ENCODE data around the gene DNAJB12.
"Not testable (repeated sequence)": the region's sequence is repeated elsewhere in the genome, so short reads cannot be mapped to it uniquely, and the experiment has no call there.

Gene DNAJB12

GRCh38 chr10:72354356-72355213 is at the start of gene DNAJB12:
DNAJB12 (minus strand) TSS chr10:72354919; CDS start chr10:72354897, 22 bp downstream.
- DNase-seq, result peak; percentile 97

GRCh38 chr10:72395581-72395980 is 40.9 kb upstream of the DNAJB12 start:
- DNase-seq, result peak; percentile 10

GRCh38 chr10:72392571-72392970 is 37.9 kb upstream of the DNAJB12 start:
- DNase-seq, result no peak

DNA sequence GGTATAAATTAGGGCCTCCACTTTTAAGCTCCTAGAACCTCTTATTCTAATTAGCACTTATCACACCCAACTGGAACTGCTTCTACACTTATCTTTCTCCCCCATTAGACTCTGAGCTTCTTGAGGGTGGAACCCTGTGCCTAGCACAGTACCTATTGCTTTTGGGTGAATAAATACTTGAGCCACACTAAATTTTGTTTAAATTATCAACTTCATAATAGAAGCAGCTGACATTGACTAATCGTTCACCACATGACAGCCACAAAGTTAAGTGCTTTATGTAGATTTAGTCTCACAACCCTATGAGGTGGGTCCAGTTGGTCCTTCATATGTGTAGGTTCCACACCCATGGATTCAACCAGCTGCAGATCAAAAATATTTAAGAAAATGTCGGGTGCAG is 36.0 kb upstream of the DNAJB12 start:
- no peak for DNase-seq

GRCh38 chr10:72389716-72390115 is 35.0 kb upstream of the DNAJB12 start:
- DNase-seq, result no peak

DNA sequence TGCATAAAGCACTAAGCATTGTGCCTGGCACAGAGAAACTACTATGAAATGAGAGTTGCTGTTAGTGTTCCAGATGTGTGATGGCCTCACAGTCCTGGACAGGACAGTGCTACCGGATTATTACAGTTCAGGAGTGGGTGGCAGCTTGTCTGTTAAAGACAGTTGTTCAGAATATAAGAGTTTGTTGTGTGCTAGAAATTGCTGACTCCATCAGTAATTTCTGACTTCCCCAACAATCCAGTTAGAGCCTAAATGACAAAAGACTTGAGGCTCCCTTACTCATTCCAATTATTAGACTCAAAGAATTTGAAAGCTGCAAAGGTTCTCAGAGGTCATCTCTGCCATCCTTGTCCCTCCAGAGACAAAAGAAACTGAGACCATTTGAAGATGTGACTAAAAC is 34.3 kb upstream of the DNAJB12 start:
- no peak for DNase-seq

DNA sequence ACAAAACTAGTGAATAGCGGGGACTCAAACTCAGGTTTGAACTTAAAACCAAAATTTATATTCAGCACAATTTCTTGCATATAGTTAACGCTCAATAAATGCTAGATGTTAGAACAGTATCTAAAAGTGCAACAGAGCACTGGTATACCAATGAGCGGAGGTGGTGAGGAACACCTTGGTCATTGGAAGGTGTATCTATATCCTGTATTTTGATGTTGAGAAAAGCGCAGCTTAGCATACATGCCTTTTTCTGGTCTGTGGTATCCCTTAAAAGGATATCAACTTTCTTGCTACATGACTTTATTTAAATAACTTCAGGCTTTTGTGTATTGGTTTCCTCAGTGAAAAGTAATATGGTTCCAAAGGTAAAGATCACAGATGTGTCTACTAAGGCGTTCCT is 33.3 kb upstream of the DNAJB12 start:
- no peak for DNase-seq

- DNase-seq, result no peak
Measured at GRCh38 chr10:72386916-72387586, 32.3 kb upstream of the DNAJB12 start.

DNA sequence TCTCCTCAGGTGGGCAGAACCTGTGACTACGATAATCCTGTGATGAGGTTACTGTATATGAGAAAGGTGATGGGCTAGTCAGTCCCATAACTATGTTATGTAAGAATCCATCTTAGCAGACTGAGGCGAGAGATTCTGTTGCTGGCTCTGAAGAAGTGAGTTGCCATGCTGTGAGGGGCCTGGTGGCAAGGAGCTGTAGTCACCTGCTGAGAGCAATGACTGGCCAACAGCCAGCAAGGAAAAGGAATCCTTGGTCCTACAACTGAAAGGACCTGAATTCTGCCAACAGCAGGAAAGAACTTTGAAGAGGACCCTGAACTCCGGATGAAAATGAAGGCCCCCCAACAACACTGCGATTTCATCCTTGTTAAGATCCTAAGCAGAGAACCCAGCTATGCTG is 31.0 kb upstream of the DNAJB12 start:
- DNase-seq, result no peak

GRCh38 chr10:72384982-72385381 is 30.3 kb upstream of the DNAJB12 start:
- DNase-seq, result not testable (repeated sequence)

- DNase-seq, result no peak
Measured at GRCh38 chr10:72379776-72380175, 25.1 kb upstream of the DNAJB12 start.

DNA sequence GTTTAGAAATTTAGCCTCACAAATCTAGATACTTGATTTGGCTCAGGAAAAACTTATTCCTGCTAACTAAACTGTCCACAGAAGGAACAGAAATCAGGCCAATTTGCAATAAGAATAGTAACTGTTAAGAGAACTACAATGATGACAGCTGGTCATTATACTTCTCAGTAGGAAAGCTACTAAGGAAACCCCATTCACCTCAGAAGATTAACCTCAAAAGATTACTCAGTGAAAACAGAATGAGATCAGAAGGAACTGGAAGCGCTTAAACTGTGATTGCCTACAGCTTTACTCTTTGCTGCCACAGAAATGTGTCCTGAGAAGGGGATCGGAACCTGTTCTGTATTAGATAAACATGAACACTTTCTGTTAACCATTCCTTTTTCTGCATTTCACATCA is 24.3 kb upstream of the DNAJB12 start:
- DNase-seq, result peak; percentile 63

DNA sequence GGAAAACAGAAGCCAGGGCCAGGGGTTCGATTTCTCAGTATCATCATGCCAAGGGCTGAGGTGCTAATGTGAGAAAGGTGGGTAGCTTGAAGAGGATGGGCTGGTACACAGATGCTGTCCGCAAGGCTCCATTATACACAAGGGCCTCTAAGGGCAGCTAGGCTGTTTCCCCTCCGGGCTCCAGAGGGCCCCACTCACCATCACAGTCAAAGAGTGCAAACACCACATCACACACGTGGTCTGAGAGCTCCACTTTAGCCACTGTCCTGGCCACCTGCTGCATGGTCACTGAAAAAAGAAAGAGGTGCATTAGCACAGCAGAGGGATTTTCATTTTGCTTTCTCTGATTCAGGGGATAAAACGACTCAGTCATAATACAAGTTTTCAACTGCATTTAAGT is 20.9 kb upstream of the DNAJB12 start:
- DNase-seq, result peak; percentile 55

DNA sequence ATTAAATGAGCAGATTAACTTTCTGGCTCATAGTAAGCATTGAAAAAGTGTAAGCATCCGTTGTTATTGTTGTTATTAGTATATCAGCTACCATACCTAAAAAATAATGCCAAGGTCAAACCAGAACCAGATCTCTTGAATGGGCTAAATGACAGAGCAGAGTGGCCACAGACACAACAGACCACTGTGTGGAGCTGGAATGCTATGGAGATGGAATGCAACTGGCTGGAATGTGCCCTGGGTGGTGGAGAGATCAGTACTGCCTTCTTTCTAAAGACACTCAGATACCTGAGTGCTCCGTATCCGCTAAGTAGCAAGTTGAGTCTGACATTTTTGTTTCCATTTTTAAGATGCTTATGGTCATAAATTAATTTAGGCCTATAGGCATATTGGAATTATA is 20.5 kb upstream of the DNAJB12 start:
- peak; percentile 41 for DNase-seq

DNA sequence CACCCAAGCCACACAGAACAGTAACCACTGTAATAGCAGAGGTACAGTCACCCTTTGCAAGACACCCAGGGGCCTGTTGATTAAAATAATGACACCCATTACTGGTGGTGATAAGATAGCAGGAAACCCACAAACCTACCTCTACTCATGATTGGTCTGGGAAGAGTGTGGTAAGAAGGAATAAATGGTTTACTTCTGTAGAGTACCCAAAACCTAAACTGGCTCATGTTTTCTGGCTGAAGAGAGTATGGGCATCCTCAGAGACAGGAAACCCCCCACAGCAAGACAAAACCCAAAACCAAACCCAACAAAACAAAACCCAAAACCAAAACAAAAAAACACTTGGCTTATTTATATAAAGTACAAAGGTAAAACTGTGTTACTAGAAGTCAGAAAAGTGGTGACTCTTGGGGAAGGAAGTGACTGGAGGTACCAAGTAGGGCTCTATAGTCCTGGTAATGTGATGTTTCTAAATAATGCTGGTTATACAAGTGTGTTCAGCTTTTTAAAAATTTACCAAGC is 15.5 kb upstream of the DNAJB12 start:
- DNase-seq, result no peak

DNA sequence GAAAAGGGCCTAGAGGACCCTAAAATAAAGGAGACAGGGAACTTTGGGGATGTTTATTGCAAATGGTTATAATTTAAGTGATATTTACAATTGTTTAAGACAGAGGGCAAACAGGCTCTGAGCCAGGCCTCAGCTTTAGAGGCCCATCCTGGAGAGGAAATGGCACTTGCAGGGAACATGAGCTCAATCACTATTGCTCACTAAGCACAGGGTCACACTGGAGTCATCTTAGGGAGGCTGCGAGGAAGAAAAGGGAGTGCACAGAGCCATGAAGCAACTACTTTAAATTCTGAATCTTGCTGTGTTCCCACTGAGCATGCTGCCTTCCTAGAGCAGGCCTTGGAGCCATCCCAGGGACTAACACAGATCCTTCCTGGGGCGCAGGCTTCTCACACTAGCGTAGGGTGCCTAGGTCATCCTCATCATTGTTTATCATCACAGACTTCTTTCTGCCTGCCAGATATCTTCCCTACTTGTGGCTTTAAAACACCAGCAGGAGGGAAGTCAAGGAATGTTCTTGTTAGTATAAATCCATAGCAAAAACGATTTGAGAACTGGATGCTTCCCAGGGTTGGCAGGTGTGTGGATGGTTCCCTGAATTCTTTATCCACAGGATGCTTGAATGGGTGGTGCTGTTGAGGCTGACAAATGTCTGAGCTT is 12.7 kb upstream of the DNAJB12 start:
- DNase-seq, result no peak

DNA sequence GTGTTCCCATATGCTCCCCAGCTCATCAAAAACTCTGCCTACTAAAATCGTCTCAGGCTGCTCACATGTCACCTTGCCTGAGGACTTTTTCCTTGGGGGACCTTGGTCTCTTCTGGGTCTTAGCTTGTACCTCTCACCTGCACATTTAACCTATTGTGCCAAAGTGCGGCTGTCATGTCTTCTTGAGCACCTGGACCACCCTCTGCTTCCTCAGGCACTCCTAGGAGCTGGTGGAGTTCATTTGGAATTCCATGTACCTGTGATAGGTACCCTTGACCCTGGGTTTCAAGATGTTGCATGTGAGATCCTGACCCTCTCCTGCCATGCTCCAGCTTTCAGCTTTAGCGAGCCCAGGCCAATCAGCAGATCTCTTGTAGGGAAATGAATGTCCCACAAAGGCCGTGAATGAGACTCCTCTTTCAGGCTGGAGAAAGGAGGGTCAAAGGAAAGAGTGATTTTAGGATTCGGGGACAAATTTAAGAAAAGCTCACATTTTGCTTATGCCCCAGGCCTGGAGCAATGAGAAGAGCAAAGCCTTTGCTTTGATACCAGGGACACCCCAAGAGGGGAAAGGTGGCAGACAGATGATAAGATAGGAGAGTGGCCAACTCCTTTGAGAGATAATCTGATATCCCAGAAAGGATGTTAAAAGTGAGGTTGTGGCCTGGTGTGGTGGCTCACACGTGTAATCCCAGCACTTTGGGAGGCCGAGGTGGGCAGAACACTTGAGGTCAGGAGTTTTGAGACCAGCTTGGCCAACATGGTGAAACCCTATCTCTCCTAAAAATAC is 10.6 kb upstream of the DNAJB12 start:
- no peak for DNase-seq

- peak; percentile 95 for DNase-seq
Measured at GRCh38 chr10:72364239-72364777, 9.6 kb upstream of the DNAJB12 start.

- DNase-seq, result no peak
Measured at GRCh38 chr10:72356987-72357386, 2.3 kb upstream of the DNAJB12 start.

GRCh38 chr10:72356115-72356514 is 1.4 kb upstream of the DNAJB12 start:
- no peak for DNase-seq

DNA sequence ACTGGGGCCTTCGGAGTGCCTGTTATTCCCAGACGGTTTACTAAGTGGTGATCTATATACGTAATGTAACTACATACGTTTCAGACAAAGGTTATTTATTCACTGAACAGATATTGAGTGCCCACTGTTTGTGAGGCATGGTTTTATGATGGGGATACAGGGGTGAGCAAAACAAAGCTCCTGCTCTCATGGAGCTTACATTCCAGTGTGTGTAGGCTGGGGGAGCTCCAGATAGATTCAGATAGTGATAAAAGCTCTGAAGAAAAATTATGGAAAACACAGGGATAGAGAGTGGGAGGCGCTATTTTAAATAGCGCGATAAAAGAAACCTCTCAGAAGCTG is 466 bp upstream of the DNAJB12 start:
- DNase-seq, result no peak

GRCh38 chr10:72353965-72354355 is 759 bp downstream of the DNAJB12 start:
- DNase-seq, result peak; percentile 48
